GM13977 (cell line): Measurements from ENCODE around the gene FOXP3.

Experiments used
- DNase-seq: peaks from one replicate; pipeline ENCODE4 v3.0.0; 2012; ENCODE audit warnings: low spot score
- CTCF ChIP-seq: IDR thresholded peaks from 2 replicates; pipeline ENCODE4 v1.5.1; 2012; ENCODE audit warnings: mild to moderate bottlenecking, control low read depth; ENCODE audit not compliant: insufficient read depth; ENCODE audit errors: extremely low read depth, missing control alignments
- in situ Hi-C: fragments of 300-500 bp; cut with MboI; formaldehyde crosslinking; loops from one replicate; pipeline ENCODE4 v1.12.0; 2022; ENCODE audit warnings: low sequenced_read_pairs, low pct_unique_long_range_greater_than_20kb, mixed read lengths, inconsistent platforms; ENCODE audit not compliant: unreplicated experiment

The FOXP3 gene

GRCh38 chrX:49205443-49205842, 59.1 kb downstream of the FOXP3 start:
- TF ChIP-seq CTCF, result no peak
- DNase-seq, result no peak
- in situ Hi-C loops, result no loop called here

- in situ Hi-C loops, result no loop called here
- DNase-seq, result no peak
Measured at GRCh38 chrX:49204709-49205108, 59.8 kb downstream of the FOXP3 start.

GRCh38 chrX:49204017-49204416, 60.5 kb downstream of the FOXP3 start:
- DNase-seq, result no peak
- no peak for TF ChIP-seq CTCF
- in situ Hi-C loops, result no loop called here

More at GRCh38 chrX:49204709-49205108, 59.8 kb downstream of the FOXP3 start:
- no peak for TF ChIP-seq CTCF

- DNase-seq, result no peak
- no peak for TF ChIP-seq CTCF
- in situ Hi-C loops, result no loop called here
Measured at GRCh38 chrX:49203536-49203935, 61.0 kb downstream of the FOXP3 start.

GRCh38 chrX:49202022-49202421, 62.5 kb downstream of the FOXP3 start:
- in situ Hi-C loops, result no loop called here

More at GRCh38 chrX:49202022-49202421, 62.5 kb downstream of the FOXP3 start:
- no peak for TF ChIP-seq CTCF
- DNase-seq, result no peak
